Heart right ventricle (tissue), 16 donors: ENCODE measurements around the gene ZNF423. TPM values are rescaled to one million over a fixed set of nuclear protein-coding genes. Genes with fewer than 3 reads are reported as not detected.
A peak's percentile ranks its signal among the peaks of the same experiment; 100 is the strongest.

Source experiments
- ATAC-seq, 8 donors: fragments of 200-7000 bp; cut with Tn5 transposase; one replicate each; pipeline ENCODE4 v1.9.1; 2020; ENCODE audit warnings: mild to moderate bottlenecking in 8 of 8, moderate library complexity in 8 of 8, moderate number of reproducible peaks in 1 of 8
- DNase-seq, 2 donors: peaks; one replicate each; pipeline ENCODE4 v3.0.0-alpha.2; 2020
- H3K27ac ChIP-seq, 10 donors: fragments of 200-600 bp; sonication (generic) in 2 of 10; one replicate each; pipeline versions ENCODE4 v1.5.0 to v1.8.0; 2020 to 2022; ENCODE audit warnings: mild to moderate bottlenecking in 3 of 10
- H3K27me3 ChIP-seq, 7 donors: fragments of 200-600 bp; one replicate each; pipeline ENCODE4 v1.8.0; 2021 to 2022; ENCODE audit warnings: mild to moderate bottlenecking in 2 of 7
- H3K36me3 ChIP-seq, 9 donors: fragments of 200-600 bp; sonication (generic) in 1 of 9; one replicate each; pipeline versions ENCODE4 v1.5.0 to v1.8.0; 2020 to 2022; ENCODE audit warnings: mild to moderate bottlenecking in 2 of 9
- H3K4me1 ChIP-seq, 9 donors: fragments of 200-600 bp; sonication (generic) in 1 of 9; one replicate each; pipeline versions ENCODE4 v1.5.0 to v1.8.0; 2020 to 2022; ENCODE audit warnings: mild to moderate bottlenecking in 4 of 9
- H3K4me3 ChIP-seq, 10 donors: fragments of 200-600 bp; sonication (generic) in 2 of 10; one replicate each; pipeline versions ENCODE4 v1.5.0 to v1.8.0; 2020 to 2022; ENCODE audit warnings: mild to moderate bottlenecking in 7 of 10, moderate library complexity in 2 of 10
- H3K9me3 ChIP-seq, 11 donors: fragments of 200-600 bp in 10 of 11; sonication (generic) in 2 of 11; one replicate each; pipeline versions ENCODE4 v1.5.0 to v1.8.0; 2013 to 2022; ENCODE audit warnings: mild to moderate bottlenecking in 2 of 11, control low read depth in 1 of 11, moderate library complexity in 1 of 11
- WGBS, 2 donors: extraction: QIAGEN DNeasy Blood & Tissue Kit; methylation state at CpG; one replicate each; pipeline ENCODE4 v1.1.7; 2013; ENCODE audit warnings: inconsistent platforms in 1 of 2; 5-methylcytosine and 5-hydroxymethylcytosine counted together
- intact Hi-C, 10 donors: fragments of 100-400 bp; cut with DNase I; formaldehyde crosslinking; loops; one replicate each; pipeline versions ENCODE4 v1.11.1 to v1.14.2; 2022
- polyA plus RNA-seq, 2 donors: library from polyadenylated mRNA; stranded (reverse); fragments of 200-250 nt; gene quantifications; one replicate each; pipeline ENCODE4 v1.2.3, GENCODE V29; 2013
- total RNA-seq, 10 donors: library from RNA; stranded (reverse); fragmentation: NEBNext Ultra II Directional in 3 of 10; extraction: Animal tissue kit (Norgen Biotek cat#: 25700) in 3 of 10; gene quantifications; one replicate each; pipeline versions ENCODE4 v1.2.1 to v1.2.4, GENCODE V29; 2021 to 2023
- TF ChIP-seq, protein P1 (sequence below), 9 donors: fragments of 200-600 bp; sonication (generic) in 2 of 9; IDR thresholded peaks; one replicate each; pipeline versions ENCODE4 v1.5.0 to v1.8.0; 2021 to 2022; ENCODE audit warnings: antibody characterized with exemption in 9 of 9, mild to moderate bottlenecking in 5 of 9, moderate library complexity in 1 of 9
- donor health status: Arrhythmogenic right ventricular cardiomyopathy.
- donor health status: ischemic (EF 13 %, LVEDD 7.1; RV severe dilation, severe dysfunction).
- donor health status: healthy with polysubstance abuse.
- donor health status: DM: no; HTN: yes; CAD: no.
- donor health status: DM: no; HTN: no; CAD: no.
- donor health status: ischemic (EF 25% LVEDD 6.9; RV normal size, moderate dysfunction).
- donor health status: ischemic (EF 25% LVEDD 5.7; RV mildly dilated, moderate dysfunction).
- donor health status: healthy.
- donor health status: DM: yes; HTN: yes; CAD: no.
- donor health status: Ischemic cardiomyopathy.
- donor health status: ischemic (EF 35%, LVEDD 5.7; RV mildly dilated, moderate dysfunction).
- donor health status: nonischemic (EF 11% LVEDD 7.7; RV severe dilation, severe dysfunction).
- donor health status: DM: yes; HTN: yes; CAD: no.
- donor health status: PGD.
- donor health status: ischemic (EF 29% LVEDD 5.4; RV normal size, mild dysfunction).
- donor health status: nonischemic (EF 23%, LVEDD 6.1; RV moderate dilation, normal function).

Gene ZNF423
- total and polyA plus RNA-seq, 12 donors: 2.6 to 10.6 (median 7.0) TPM

DNA sequence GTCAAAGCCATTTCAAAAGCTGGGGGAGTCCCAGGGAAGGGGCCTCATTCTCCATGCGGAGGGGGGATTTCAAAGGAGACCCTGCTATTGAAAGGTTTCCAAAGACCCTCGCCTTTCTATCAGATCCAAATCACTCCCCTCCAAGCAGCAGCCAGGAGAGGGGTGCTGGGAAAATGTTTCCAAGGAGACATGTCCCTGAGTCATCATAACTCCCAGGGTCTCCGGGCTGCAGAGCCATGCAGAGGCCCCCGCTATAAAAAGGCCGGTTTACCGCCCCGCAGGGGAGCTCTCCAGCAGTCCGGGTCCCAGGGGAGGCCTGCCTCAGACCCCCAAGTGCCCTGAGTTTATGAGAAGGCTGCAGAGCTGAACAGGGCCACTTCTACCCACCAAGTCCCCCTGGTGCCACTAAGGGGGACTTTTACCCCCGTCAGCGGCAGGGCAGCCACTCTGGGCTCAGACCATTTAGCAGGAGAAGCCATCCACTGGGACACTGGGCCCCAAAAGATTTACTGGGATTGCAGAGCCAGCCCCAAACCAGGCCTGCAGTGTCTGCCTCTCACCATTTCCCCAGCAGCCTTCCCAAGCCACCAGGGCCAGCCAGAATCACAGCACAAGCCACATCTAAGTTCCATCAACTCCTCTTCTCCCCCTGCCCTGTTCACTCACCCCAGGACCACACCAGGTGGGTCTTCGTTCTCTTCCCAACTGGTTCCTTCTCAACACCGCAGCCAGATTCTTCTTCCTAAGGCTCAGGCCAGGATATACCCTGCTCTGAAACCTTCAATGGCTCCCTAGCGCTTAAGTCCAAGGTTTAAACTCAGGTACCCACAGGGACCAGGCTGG, 234.4 kb downstream of the ZNF423 start:
- H3K36me3 ChIP-seq: peaks cover 0 to 18% (median 0%) of the 10 kb centered on the region in 9 donors
- 76 to 86% methylated on average over 13 of the region's 13 CpGs for WGBS, 2 donors
- H3K4me1 ChIP-seq: peaks cover 3 to 29% (median 21%) of the 10 kb centered on the region in 9 donors
- DNase-seq (no peak), ATAC-seq (peak in 1 of 8 donors; percentile 22)
- no peaks in the 10 kb centered on the region for H3K9me3 ChIP-seq
- H3K27ac ChIP-seq: peak overlapping the region; percentile 7 to 87 (median 74)
- no peaks in the 10 kb centered on the region for H3K27me3 ChIP-seq
- no peak overlapping the region for H3K4me3 ChIP-seq
- TF ChIP-seq, protein P1, sequence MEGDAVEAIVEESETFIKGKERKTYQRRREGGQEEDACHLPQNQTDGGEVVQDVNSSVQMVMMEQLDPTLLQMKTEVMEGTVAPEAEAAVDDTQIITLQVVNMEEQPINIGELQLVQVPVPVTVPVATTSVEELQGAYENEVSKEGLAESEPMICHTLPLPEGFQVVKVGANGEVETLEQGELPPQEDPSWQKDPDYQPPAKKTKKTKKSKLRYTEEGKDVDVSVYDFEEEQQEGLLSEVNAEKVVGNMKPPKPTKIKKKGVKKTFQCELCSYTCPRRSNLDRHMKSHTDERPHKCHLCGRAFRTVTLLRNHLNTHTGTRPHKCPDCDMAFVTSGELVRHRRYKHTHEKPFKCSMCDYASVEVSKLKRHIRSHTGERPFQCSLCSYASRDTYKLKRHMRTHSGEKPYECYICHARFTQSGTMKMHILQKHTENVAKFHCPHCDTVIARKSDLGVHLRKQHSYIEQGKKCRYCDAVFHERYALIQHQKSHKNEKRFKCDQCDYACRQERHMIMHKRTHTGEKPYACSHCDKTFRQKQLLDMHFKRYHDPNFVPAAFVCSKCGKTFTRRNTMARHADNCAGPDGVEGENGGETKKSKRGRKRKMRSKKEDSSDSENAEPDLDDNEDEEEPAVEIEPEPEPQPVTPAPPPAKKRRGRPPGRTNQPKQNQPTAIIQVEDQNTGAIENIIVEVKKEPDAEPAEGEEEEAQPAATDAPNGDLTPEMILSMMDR (IDR thresholded peaks at IDR 0.05): no peak
- intact Hi-C loops: no loop called here

DNA sequence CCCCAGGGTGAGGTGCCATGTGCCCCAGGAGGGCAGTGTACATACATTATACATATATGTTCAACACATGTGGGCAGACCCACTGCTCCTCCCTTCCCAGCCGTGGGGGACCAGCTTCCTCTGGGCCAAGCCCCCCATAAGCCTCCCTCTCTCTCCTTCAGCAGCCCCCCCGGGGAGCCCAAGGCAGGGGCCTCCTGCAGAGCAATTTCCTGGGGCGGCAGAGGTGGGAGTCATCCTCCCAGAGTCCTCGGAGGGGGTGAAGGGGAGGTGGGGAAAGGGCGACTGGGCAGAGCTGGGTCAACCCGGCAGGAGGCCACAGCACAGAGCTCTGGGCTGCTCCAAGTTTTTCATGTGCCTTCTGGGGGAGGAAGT, 235.1 kb downstream of the ZNF423 start:
- ATAC-seq (peak in 7 of 8 donors; percentile 17 to 63 (median 43)), DNase-seq (no peak)
- intact Hi-C loops: no loop called here
- peak overlapping the region; percentile 7 to 87 (median 74) for H3K27ac ChIP-seq
- H3K4me3 ChIP-seq: no peak overlapping the region
- 59 to 69% methylated on average over 6 of the region's 6 CpGs for WGBS, 2 donors
- no peaks in the 10 kb centered on the region for H3K27me3 ChIP-seq
- TF ChIP-seq, protein P1 (IDR thresholded peaks at IDR 0.05): no peak
- peaks cover 3 to 29% (median 21%) of the 10 kb centered on the region in 9 donors for H3K4me1 ChIP-seq
- peaks cover 0 to 17% (median 0%) of the 10 kb centered on the region in 9 donors for H3K36me3 ChIP-seq
- no peaks in the 10 kb centered on the region for H3K9me3 ChIP-seq

DNA sequence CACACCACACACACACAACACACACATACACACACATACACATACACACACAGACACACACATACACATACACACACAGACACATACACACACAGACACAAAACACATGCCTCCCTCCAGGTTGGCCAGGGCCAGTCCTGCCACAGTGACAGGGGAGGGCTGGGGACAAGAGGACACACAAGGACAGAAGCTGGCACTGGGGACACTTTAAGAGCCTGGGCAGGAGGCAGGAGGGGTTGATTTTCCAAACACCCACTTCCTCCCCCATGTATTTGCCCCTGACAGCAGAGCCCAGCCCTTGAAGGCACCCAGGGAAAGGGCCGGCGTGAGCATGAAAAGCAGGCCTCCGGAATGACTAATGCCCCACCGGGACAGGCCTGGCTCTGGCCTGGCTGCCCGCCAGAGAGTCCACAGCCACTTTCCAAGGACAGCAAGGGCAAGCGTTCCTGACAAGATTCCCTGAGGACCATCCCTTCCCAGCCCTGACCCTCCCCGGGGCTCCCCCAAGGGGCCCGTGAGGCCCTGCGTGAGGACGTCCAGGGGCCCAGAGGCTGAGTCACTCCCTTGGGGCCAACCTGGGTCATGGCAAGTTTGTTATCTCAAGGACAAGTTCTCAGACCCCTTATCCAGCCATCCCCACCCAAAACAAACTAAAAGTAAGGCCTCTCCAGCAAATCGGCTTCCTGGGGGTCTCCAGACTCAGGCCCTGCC, 235.6 kb downstream of the ZNF423 start:
- H3K27ac ChIP-seq: peak overlapping the region; percentile 7 to 87 (median 74)
- intact Hi-C loops: no loop called here
- ATAC-seq: peak; percentile 76 to 92 (median 89)
- peak; percentile 74 to 89 for DNase-seq
- H3K27me3 ChIP-seq: no peaks in the 10 kb centered on the region
- WGBS, 2 donors: 23 to 35% methylated on average over 11 of the region's 11 CpGs
- H3K4me1 ChIP-seq: peaks cover 3 to 29% (median 21%) of the 10 kb centered on the region in 9 donors
- TF ChIP-seq, protein P1 (IDR thresholded peaks at IDR 0.05): no peak
- H3K36me3 ChIP-seq: peaks cover 0 to 12% (median 0%) of the 10 kb centered on the region in 9 donors
- no peaks in the 10 kb centered on the region for H3K9me3 ChIP-seq
- H3K4me3 ChIP-seq: no peak overlapping the region

DNA sequence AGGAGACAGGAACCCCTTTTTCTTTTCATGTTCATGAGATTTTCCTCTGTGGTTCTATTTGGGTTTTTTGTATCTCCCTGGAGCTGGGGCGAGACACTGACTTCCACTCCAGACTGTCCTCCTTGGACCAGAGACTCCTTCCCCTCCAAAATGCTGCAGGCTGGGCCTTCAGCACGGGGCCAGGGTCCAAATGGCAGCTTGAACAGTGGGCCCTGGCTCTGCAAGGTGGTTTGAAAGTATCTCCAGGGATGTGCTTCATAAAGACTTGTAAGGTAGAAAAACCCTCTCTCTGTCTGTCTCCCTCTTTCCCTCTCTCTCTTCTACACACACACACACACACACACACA, 236.1 kb downstream of the ZNF423 start:
- DNase-seq: no peak
- Histone ChIP-seq H3K9me3 (no peaks in the 10 kb centered on the region), H3K27me3 (no peaks in the 10 kb centered on the region), H3K36me3 (peaks cover 0 to 6% (median 0%) of the 10 kb centered on the region in 9 donors), H3K4me1 (peaks cover 3 to 29% (median 21%) of the 10 kb centered on the region in 9 donors), H3K27ac (peak overlapping the region in 6 of 10 donors; percentile 56 to 85 (median 72)), H3K4me3 (no peak overlapping the region)
- intact Hi-C loops: loop anchor here in 3 of 10 donors (10.0 kb wide), 1 partner anchor 235 kb away; the partner anchor contains the start of gene ZNF423 (in 3 of the 3)
- no peak for ATAC-seq
- whole genome bisulfite sequencing, 2 donors: 82 to 97% methylated on average over 2 of the region's 2 CpGs
- TF ChIP-seq, protein P1 (IDR thresholded peaks at IDR 0.05): no peak
